DOHH2 (cell line): ENCODE data around the gene ARHGAP40.

ENCODE experiments used
- CTCF ChIP-seq: fragments of 200-600 bp; sonication (generic); IDR thresholded peaks from one replicate; pipeline ENCODE4 v1.5.1; 2014; ENCODE audit warnings: antibody characterized with exemption, mild to moderate bottlenecking, low read depth, low read length; ENCODE audit not compliant: poor library complexity, severe bottlenecking
- EZH2phosphoT487 ChIP-seq: fragments of 200-600 bp; sonication (generic); IDR thresholded peaks from 2 replicates; pipeline ENCODE4 v1.6.1; 2017; ENCODE audit warnings: borderline replicate concordance, mild to moderate bottlenecking, antibody characterized with exemption, low read length, moderate library complexity, mixed read lengths

GRCh38 chr20:38635721-38636288, 34.2 kb downstream of the ARHGAP40 start:
- TF ChIP-seq CTCF: no peak
- no peak for TF ChIP-seq EZH2phosphoT487
